GM19438 (cell line): Measurements from ENCODE around the gene NLRX1.
"Not testable (repeated sequence)": the region's sequence is repeated elsewhere in the genome, so short reads cannot be mapped to it uniquely, and the experiment has no call there.

ENCODE experiments used
- ATAC-seq: cut with Tn5 transposase; IDR thresholded peaks from one replicate; pipeline ENCODE4 v1.9.1; 2021; ENCODE audit warnings: low read depth; ENCODE audit not compliant: unreplicated experiment

The NLRX1 gene

GRCh38 chr11:119181677-119182412, 13.3 kb downstream of the NLRX1 start:
- ATAC-seq, result no peak

DNA sequence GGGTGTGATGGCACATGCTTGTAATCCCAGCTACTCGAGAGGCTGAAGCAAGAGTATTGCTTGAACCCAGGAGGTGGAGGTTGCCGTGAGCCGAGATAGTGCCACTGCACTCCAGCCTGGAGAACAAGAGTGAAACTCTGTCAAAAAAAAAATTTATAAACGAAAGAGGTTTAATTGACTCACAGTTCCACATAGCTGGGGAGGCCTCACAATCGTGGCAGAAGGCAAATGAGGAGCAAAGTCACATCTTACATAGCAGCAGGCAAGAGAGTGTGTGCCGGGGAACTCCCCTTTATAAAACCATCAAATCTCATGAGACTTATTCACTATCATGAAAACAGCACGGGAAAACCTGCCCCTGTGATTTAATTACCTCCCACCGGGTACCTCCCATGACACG, 15.9 kb downstream of the NLRX1 start:
- ATAC-seq, result not testable (repeated sequence)

DNA sequence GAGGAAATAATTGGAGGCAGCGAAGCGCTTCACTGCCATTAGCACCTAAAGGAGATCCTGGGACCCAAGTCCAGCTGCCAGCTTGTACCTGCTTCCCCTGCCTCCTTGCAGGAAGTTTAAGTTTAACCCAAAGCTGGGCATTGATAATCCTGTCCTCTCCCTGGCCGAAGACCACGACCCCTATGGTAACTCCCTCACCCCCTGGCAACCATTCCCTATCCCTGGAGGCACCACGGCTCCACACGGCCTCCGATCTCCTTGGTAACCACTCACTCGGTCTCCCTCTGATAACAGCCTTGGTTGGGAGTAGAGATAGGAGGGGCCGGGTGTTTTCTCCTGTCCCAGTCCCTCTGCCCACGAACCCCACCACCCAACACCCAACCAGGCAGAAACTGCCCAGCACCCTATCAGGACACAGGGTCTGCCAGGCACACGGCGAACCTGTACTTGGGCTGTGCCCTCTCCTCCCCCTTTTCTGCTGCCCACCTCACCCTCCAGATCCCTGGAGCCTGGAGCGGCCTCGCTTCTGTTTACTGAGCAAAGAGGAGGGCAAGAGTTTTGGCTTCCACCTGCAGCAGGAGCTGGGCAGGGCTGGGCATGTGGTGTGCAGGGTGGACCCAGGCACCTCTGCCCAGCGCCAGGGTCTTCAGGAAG, 17.6 kb downstream of the NLRX1 start:
- no peak for ATAC-seq

GRCh38 chr11:119187123-119187892, 18.8 kb downstream of the NLRX1 start:
- ATAC-seq, result no peak

DNA sequence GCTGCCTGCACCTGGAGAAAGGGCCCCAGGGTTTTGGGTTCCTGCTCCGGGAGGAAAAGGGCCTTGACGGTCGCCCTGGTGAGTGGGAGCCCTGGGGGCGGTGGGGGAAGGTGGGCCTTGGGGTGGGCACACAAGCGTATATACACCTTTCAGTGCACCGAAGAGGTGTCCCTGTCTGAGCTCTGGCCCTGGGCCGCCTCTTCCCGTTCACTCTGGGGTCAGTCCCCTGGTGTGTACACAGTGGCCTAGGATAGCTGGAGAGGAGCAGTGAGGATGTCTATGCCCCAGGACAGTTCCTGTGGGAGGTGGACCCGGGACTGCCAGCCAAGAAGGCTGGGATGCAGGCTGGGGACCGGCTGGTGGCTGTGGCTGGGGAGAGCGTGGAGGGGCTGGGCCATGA, 19.5 kb downstream of the NLRX1 start:
- no peak for ATAC-seq

GRCh38 chr11:119188887-119189286, 20.4 kb downstream of the NLRX1 start:
- no peak for ATAC-seq

- no peak for ATAC-seq
Measured at GRCh38 chr11:119189393-119189792, 20.9 kb downstream of the NLRX1 start.

- ATAC-seq, result no peak
Measured at GRCh38 chr11:119190531-119190930, 22.0 kb downstream of the NLRX1 start.

DNA sequence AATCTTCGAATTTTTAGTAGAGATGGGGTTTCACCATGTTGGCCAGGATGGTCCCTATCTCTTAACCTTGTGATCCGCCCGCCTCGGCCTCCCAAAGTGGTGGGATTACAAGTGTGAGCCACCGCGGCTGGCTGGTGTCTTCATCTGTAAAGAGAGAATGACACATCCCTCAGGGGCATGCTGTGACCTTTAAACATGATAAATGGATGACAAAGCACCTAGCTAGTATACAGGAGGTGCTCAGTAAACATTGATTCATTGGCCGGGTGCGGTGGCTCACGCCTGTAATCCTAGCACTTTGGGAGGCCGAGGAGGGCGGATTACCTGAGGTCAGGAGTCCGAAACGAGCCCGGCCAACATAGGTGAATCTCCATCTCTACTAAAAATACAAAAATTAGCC, 22.7 kb downstream of the NLRX1 start:
- not testable (repeated sequence) for ATAC-seq

DNA sequence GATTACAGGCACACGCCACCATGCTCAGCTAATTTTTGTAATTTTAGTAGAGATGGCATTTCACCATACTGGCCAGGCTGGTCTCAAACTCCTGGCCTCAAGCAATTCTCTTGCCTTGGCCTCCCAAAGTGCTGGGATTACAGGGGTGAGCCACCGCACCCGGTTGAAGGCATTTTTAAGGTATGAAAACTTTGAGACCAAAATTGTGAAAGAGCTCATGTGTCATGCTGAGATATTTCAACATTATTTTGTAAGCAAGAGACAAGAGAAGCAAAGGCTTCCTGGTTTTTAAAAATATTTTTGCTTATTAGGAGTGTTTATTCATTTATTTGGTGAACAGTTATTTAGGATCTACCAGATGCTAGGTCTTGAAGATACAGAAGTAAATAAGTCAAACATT, 23.6 kb downstream of the NLRX1 start:
- no peak for ATAC-seq

- no peak for ATAC-seq
Measured at GRCh38 chr11:119193001-119193400, 24.5 kb downstream of the NLRX1 start.

DNA sequence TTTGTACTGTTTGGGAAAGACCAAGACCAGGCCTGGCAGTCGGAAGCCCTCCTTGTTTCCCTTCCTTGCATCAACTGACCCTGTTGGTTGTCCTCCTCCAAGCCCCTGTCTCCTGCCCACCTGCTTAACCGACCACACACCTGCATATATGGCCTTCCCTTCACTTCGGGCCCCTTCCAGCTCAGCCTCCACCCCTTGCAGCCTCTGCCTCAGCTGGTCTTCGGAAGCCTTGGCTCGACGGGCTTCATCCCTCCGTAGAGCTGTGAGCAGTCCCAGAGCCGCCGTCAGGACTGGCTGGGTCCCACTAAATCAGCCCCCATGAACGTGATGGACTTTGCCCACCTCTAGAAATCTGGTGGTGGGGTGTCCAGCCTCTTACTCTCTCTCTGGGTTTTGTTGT, 25.1 kb downstream of the NLRX1 start:
- no peak for ATAC-seq

DNA sequence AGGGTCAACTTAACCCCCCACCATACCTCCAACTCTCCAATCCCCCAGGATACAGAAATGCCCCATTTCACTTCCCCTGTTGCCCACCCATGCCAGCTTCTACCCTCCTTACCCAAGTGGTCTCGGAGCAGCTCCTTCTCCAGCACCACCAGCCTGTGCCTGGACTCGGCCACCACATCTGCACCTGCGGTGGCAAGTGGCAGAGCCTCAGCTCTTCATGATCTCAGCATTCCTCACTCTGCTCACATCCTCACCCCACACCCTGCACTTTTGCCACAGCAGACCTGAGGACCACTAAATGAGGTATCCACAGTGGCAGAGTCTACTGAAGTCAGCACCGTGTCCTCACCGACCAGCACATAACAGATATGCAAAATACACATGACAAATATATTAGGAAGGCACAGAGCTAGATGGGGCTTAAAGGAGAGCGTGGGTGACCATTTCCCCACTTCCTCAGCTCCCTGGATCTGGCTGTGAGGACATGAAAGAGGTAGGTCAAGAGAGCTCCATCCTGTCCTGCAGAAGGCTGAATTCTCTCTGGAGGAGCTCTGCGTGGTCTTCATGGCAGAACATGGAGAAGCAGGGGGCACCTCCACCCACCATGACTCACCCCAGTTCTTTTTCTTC, 26.4 kb downstream of the NLRX1 start:
- no peak for ATAC-seq

DNA sequence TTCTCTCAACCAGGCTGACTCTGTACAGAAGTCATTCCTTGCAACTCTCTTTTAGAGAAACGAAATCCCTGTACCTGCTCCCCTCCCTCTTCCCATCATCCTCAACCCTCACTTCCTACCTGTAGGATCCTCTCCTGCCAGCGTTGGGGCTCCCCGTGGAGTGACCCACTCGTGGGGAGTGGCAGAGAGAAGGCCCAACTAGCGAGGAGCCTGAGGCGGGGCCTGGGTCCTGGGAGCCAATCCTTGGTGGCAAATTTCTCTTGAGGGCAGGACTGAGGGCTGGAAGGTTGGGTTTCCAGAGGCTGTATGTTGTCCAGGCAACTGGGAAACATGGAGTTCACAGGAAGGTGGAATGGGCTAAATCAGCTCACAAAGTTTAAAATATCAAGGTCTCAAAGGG, 27.2 kb downstream of the NLRX1 start:
- no peak for ATAC-seq

- ATAC-seq, result no peak
Measured at GRCh38 chr11:119196833-119197483, 28.4 kb downstream of the NLRX1 start.

GRCh38 chr11:119198925-119199324, 30.4 kb downstream of the NLRX1 start:
- no peak for ATAC-seq

DNA sequence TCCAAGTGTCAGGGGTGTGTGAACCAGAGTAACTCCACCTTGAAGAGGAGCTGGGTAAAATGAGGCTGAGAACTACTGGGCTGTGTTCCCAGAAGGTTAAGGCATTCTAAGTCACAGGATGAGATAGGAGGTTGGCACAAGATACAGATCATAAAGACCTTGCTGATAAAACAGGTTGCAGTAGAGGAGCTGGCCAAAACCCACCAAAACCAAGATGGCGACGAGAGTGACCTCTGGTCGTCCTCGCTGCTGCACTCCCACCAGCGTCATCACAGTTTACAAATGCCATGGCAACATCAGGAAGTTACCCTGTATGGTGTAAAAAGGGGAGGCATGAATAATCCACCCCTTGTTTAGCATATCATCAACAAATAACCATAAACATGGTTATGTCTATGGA, 32.7 kb downstream of the NLRX1 start:
- ATAC-seq, result not testable (repeated sequence)

DNA sequence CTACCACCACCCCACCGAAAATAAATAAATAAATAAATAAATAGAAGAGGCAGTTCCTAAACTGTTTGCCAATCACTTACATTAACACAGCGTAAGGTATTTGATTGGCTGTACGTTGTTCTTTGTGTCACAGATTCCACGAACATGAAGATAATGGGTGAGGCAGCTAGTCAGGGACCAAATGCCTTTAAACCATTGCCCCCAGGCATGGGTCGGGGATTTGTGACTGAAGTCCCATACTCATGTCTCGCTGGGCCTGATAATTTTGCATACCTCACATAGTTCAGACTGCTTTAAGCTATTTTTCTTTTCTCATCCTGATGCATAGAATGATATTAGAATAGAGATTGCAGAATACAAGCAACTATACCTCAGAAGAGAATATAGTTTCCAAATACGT, 34.0 kb downstream of the NLRX1 start:
- no peak for ATAC-seq

DNA sequence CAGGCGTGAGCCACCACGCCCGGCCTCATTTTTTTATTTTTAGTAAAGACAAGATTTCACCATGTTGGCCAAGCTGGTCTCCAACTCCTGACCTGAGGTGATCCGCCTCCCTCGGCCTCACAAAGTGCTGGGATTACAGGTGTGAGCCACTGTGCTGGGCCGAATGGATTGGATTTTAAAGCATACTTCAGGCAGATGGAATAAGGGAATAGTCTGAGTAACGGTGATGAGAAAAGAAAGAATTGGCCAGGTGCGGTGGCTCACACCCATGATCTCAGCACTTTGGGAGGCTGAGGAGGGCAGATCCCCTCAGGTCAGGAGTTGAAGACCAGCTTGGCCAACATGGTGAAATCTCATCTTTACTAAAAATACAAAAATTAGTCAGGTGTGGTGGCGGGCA, 35.5 kb downstream of the NLRX1 start:
- ATAC-seq, result no peak

- no peak for ATAC-seq
Measured at GRCh38 chr11:119205080-119205479, 36.6 kb downstream of the NLRX1 start.
